Stomach (tissue), 9 donors: ENCODE results near the gene VWA2. TPM values are rescaled to one million over a fixed set of nuclear protein-coding genes. Genes with fewer than 3 reads are reported as not detected.
"Not testable (repeated sequence)": the region's sequence is repeated elsewhere in the genome, so short reads cannot be mapped to it uniquely, and the experiment has no call there.

Experiments
- DNase-seq, 2 donors: peaks; one replicate each; pipeline versions ENCODE4 v3.0.0 to v3.0.0-alpha.2; 2013 to 2019
- H3K27ac ChIP-seq, 5 donors: fragments of 200-600 bp in 4 of 5; sonication (generic) in 4 of 5; one replicate each; pipeline ENCODE4 v1.5.1; 2013 to 2019; ENCODE audit warnings: mild to moderate bottlenecking in 1 of 5, moderate library complexity in 1 of 5
- H3K27me3 ChIP-seq, 3 donors: fragments of 200-600 bp; sonication (generic); one replicate each; pipeline ENCODE4 v1.5.1; 2017 to 2019; ENCODE audit warnings: mixed run types in 1 of 3
- H3K36me3 ChIP-seq, 4 donors: fragments of 200-600 bp; sonication (generic); 1 replicate in 3 of 4; 2 replicates in 1 of 4; pipeline ENCODE4 v1.5.1; 2016 to 2019
- H3K4me1 ChIP-seq, 4 donors: fragments of 200-600 bp; sonication (generic); one replicate each; pipeline ENCODE4 v1.5.1; 2016 to 2019
- H3K4me3 ChIP-seq, 4 donors: fragments of 200-600 bp; sonication (generic) in 3 of 4; one replicate each; pipeline ENCODE4 v1.5.1; 2016 to 2019; ENCODE audit warnings: mild to moderate bottlenecking in 1 of 4
- H3K9me3 ChIP-seq, 4 donors: fragments of 200-600 bp; sonication (generic); one replicate each; pipeline ENCODE4 v1.5.1; 2016 to 2019
- CTCF ChIP-seq, 7 experiments: fragments of 450-650 bp in 4 of 7; fragments of 200-600 bp in 3 of 7; sonication (generic) in 3 of 7; IDR thresholded peaks; one replicate each; pipeline ENCODE4 v1.5.1; 2016 to 2019; ENCODE audit warnings: antibody characterized with exemption in 7 of 7, control low read depth in 2 of 7, mild to moderate bottlenecking in 1 of 7
- EP300 ChIP-seq: sonication (generic); formaldehyde crosslinking; IDR thresholded peaks from one replicate; pipeline ENCODE4 v1.6.1; 2017; ENCODE audit warnings: antibody characterized with exemption
- POLR2A ChIP-seq, 4 donors: fragments of 450-650 bp; IDR thresholded peaks; one replicate each; pipeline ENCODE4 v1.6.1; 2016; ENCODE audit warnings: antibody characterized with exemption in 4 of 4, control low read depth in 2 of 4, mild to moderate bottlenecking in 1 of 4, moderate library complexity in 1 of 4
- POLR2AphosphoS5 ChIP-seq, 3 donors: sonication (generic); formaldehyde crosslinking; IDR thresholded peaks; one replicate each; pipeline ENCODE4 v1.6.1; 2016; ENCODE audit warnings: antibody characterized with exemption in 3 of 3
- WGBS, 5 donors: extraction: QIAGEN DNeasy Blood & Tissue Kit in 3 of 5; methylation state at CpG; one replicate each; pipeline versions ENCODE4 v1.1.5 to v1.1.7; 2013 to 2018; 5-methylcytosine and 5-hydroxymethylcytosine counted together
- intact Hi-C: fragments of 100-400 bp; cut with DNase I; formaldehyde crosslinking; loops from one replicate; pipeline ENCODE4 v1.15.1; 2023; ENCODE audit warnings: low total_unique reads
- polyA plus RNA-seq, 3 donors: library from polyadenylated mRNA; stranded (reverse); fragments of 200-250 nt; gene quantifications; one replicate each; pipeline ENCODE4 v1.2.3, GENCODE V29; 2013
- total RNA-seq, 5 donors: library from RNA; depleted of rRNA; stranded (reverse); fragments of >200 nt; gene quantifications; one replicate each; pipeline versions ENCODE4 v1.1.0 to v1.2.3, GENCODE V29; 2014 to 2016
- donor health status: healthy with polysubstance abuse.
- donor health status: Bipolar disorder and iron deficiency.
- donor health status: healthy.

Gene VWA2
- total and polyA plus RNA-seq, 8 donors: 0.46 to 20.7 (median 5.8) TPM

GRCh38 chr10:114328874-114329273 lies 89.8 kb downstream of the VWA2 start:
- no peak for TF ChIP-seq EP300
- TF ChIP-seq CTCF (IDR thresholded peaks at IDR 0.05): no peak
- no peak for TF ChIP-seq POLR2A (IDR thresholded peaks at IDR 0.05)
- no peak for TF ChIP-seq POLR2AphosphoS5 (IDR thresholded peaks at IDR 0.05)
- 55 to 68% (median 59%) methylated on average over 4 to 6 of the region's 6 CpGs for WGBS, 5 donors
- Histone ChIP-seq H3K4me1 (peaks cover 0 to 22% (median 12%) of the 10 kb centered on the region in 4 donors), H3K27ac (peak overlapping the region in 1 of 5 donors; percentile 3), H3K9me3 (no peaks in the 10 kb centered on the region), H3K36me3 (peaks cover 0 to 5% (median 0%) of the 10 kb centered on the region in 4 donors), H3K27me3 (no peaks in the 10 kb centered on the region), H3K4me3 (no peak overlapping the region)
- intact Hi-C loops: no loop called here
- peak in 1 of 2 donors; percentile 46 for DNase-seq

DNA sequence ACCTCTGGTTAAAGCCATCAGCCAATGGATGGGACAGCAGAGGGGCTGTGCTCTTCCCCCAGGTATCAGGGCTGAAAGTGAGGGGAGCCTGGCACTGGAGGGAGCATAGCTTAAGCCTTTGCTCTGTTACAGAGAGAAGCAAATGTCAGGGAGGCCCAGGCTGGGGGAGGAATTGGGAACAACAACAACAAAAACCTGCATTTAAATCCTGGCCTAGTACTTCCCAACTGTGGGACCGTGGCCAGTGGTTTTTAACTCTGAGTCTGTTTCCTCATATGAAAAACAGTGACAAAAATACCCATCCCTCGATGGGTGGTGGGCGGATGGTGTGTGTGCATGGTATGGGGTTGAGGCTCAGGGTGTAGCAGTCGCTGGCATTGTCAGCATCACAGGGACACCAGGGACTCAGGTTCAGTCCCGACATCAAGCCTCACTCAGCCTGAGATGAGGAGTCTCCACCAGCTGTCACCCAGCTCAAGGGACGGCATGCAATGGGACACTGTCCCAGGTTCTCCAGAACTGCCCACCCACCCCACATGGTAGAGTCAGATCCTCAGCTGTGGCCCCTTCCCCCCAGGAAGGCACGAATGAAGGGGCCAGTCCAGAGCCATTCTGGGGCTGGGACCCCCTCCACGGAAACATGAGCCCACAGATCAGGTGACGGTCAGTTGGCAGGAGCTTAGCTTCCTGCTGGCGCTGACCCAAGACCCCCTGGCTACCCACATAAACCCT lies 90.7 kb downstream of the VWA2 start:
- H3K27me3 ChIP-seq: no peaks in the 10 kb centered on the region
- H3K27ac ChIP-seq: peak overlapping the region in 1 of 5 donors; percentile 3
- no peaks in the 10 kb centered on the region for H3K9me3 ChIP-seq
- no peak for TF ChIP-seq CTCF (IDR thresholded peaks at IDR 0.05)
- no peak for TF ChIP-seq POLR2A (IDR thresholded peaks at IDR 0.05)
- no peak for TF ChIP-seq POLR2AphosphoS5 (IDR thresholded peaks at IDR 0.05)
- no peak for TF ChIP-seq EP300
- H3K4me1 ChIP-seq: peaks cover 0 to 30% (median 12%) of the 10 kb centered on the region in 4 donors
- H3K4me3 ChIP-seq: no peak overlapping the region
- WGBS, 5 donors: 69 to 80% (median 72%) methylated on average over 10 of the region's 10 CpGs
- DNase-seq: no peak
- intact Hi-C loops: no loop called here
- peaks cover 0 to 5% (median 0%) of the 10 kb centered on the region in 4 donors for H3K36me3 ChIP-seq

DNA sequence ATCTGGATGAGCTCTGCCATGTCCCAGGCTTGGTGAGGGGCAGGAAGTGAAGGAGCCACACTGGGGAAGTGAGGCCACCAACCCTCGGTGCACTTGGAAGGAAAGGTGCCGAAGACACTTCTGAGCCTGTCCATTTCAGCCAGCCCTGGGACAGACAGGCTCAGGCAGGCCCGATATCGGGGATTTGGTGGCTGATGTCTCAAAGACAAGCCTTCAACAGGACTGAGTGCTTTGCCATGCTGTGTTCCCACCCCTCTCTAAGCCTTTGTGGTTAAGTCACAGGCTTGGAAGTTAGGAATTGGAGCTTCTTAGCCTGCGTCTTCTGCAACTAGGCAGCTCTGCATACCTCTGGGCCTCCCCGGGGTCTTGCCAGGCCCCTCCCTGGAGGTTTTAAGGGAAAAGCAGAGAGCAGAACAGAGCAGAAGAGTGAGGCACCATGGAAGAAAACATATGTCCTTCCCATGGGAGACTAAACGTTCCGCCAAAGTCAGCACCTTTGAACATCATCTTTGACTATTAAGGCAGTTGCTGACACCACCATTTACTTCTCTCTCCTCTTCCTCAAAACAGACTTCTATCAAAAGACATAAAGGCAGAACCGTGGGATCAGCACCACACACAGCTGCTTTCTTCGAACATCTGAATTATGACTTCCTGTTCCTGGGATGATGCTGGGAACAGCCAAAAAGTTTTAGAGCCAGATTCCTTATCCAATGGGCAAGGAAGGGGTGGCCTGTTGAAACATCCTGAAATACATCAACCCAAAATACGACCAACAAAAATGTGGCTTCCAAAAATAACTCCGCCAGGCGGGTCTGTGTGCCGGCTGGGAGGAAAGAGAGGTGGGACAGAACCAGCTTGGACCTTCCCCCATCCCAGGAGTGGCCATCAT lies 93.5 kb downstream of the VWA2 start:
- WGBS, 5 donors: 64 to 83% (median 72%) methylated on average over 14 of the region's 14 CpGs
- H3K9me3 ChIP-seq: no peaks in the 10 kb centered on the region
- no peaks in the 10 kb centered on the region for H3K27me3 ChIP-seq
- no peak overlapping the region for H3K4me3 ChIP-seq
- no peak for TF ChIP-seq POLR2A (IDR thresholded peaks at IDR 0.05)
- TF ChIP-seq EP300: no peak
- TF ChIP-seq CTCF (IDR thresholded peaks at IDR 0.05): no peak
- TF ChIP-seq POLR2AphosphoS5 (IDR thresholded peaks at IDR 0.05): no peak
- peaks cover 0 to 30% (median 11%) of the 10 kb centered on the region in 4 donors for H3K4me1 ChIP-seq
- peak overlapping the region in 3 of 5 donors; percentile 28 to 45 (median 40) for H3K27ac ChIP-seq
- peaks cover 0 to 10% (median 0%) of the 10 kb centered on the region in 4 donors for H3K36me3 ChIP-seq
- intact Hi-C loops: no loop called here
- no peak for DNase-seq

DNA sequence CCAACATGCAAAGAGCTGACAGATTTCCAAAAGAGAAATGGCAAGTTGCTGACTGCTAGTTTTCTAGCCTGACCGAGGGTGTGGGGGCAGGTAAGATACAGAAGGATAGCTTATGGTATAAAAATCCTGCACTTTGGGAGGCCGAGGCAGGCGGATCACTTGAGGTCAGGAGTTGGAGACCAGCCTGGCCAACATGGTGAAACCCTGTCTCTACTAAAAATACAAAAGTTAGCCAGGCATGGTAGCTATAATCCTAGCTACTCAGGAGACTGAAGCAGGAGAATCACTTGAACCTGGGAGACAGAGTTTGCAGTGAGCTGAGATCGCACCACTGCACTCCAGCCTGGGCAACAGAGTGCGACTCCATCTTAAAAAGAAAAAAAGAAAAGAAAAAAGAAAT lies 94.4 kb downstream of the VWA2 start:
- Histone ChIP-seq H3K4me1 (peaks cover 0 to 26% (median 5%) of the 10 kb centered on the region in 4 donors), H3K36me3 (peaks cover 0 to 15% (median 2%) of the 10 kb centered on the region in 4 donors), H3K27ac (peak overlapping the region in 2 of 5 donors; percentile 28 to 45)
- DNase-seq, H3K4me3 ChIP-seq, H3K9me3 ChIP-seq, intact Hi-C loops, H3K27me3 ChIP-seq: not testable (repeated sequence)
- 78 to 94% (median 90%) methylated on average over 5 of the region's 5 CpGs for WGBS, 5 donors
